Endodermal cell (in vitro differentiated cells): Measurements from ENCODE around the gene CLDN12. TPM values are rescaled to one million over a fixed set of nuclear protein-coding genes. Genes with fewer than 3 reads are reported as not detected.

Source experiments
- DNase-seq: peaks from one replicate; pipeline ENCODE4 v3.0.0-alpha.2; 2017
- H3K27ac ChIP-seq: 2 replicates; pipeline ENCODE4 v1.5.1; 2013; ENCODE audit warnings: mild to moderate bottlenecking, low read depth, low read length, moderate library complexity
- H3K27me3 ChIP-seq: 2 replicates; pipeline ENCODE4 v1.6.1; 2013; ENCODE audit warnings: mild to moderate bottlenecking, low read length, moderate library complexity; ENCODE audit not compliant: insufficient read depth, control insufficient read depth, poor library complexity, severe bottlenecking
- H3K36me3 ChIP-seq: 2 replicates; pipeline ENCODE4 v1.7.0; 2013; ENCODE audit warnings: mild to moderate bottlenecking, low read length, moderate library complexity; ENCODE audit not compliant: control insufficient read depth, insufficient read depth
- H3K4me1 ChIP-seq: one replicate; pipeline ENCODE4 v1.7.0; 2013; ENCODE audit warnings: low read length; ENCODE audit not compliant: control insufficient read depth, insufficient read depth
- H3K4me3 ChIP-seq: 2 replicates; pipeline ENCODE4 v1.5.1; 2013; ENCODE audit warnings: mild to moderate bottlenecking, low read length, moderate library complexity
- H3K9ac ChIP-seq: 2 replicates; pipeline ENCODE4 v1.6.1; 2013; ENCODE audit warnings: mild to moderate bottlenecking, low read length, moderate library complexity; ENCODE audit not compliant: poor library complexity, severe bottlenecking; ENCODE audit errors: extremely low read depth
- H3K9me3 ChIP-seq: 2 replicates; pipeline ENCODE4 v1.6.1; 2013; ENCODE audit warnings: mild to moderate bottlenecking, low read length, moderate library complexity; ENCODE audit not compliant: control insufficient read depth
- H3K27ac Mint-ChIP-seq: 2 replicates; pipeline ENCODE4 v1.8.0; 2020; ENCODE audit warnings: mixed read lengths
- H3K27me3 Mint-ChIP-seq: 2 replicates; pipeline ENCODE4 v1.8.0; 2021; ENCODE audit warnings: mild to moderate bottlenecking, mixed read lengths; ENCODE audit not compliant: insufficient read depth
- H3K36me3 Mint-ChIP-seq: 2 replicates; pipeline ENCODE4 v1.8.0; 2020; ENCODE audit warnings: low read depth, mixed read lengths
- H3K4me1 Mint-ChIP-seq: 2 replicates; pipeline ENCODE4 v1.8.0; 2020; ENCODE audit warnings: mixed read lengths
- H3K4me3 Mint-ChIP-seq: 2 replicates; pipeline ENCODE4 v1.8.0; 2020; ENCODE audit warnings: mild to moderate bottlenecking, moderate library complexity, mixed read lengths
- H3K9me3 Mint-ChIP-seq: 2 replicates; pipeline ENCODE4 v1.8.0; 2020; ENCODE audit warnings: mild to moderate bottlenecking, mixed read lengths
- CTCF ChIP-seq: fragments of 200-600 bp; sonication (generic); conservative IDR thresholded peaks from 2 replicates; pipeline ENCODE4 v1.5.0; 2021; ENCODE audit warnings: antibody characterized with exemption, mild to moderate bottlenecking
- WGBS, 2 experiments: methylation state at CpG; one replicate each; pipeline versions ENCODE4 v1.1.5 to v1.1.7; 2013; ENCODE audit warnings: missing lambda C conversion rate in 2 of 2, mixed read lengths in 1 of 2; ENCODE audit not compliant: insufficient coverage in 1 of 2, insufficient read length in 1 of 2; 5-methylcytosine and 5-hydroxymethylcytosine counted together
- total RNA-seq, 2 donors: library from RNA; stranded (reverse); fragmentation: NEBNext Ultra II Directional in 1 of 2; extraction: Animal tissue kit (Norgen Biotek cat#: 25700) in 1 of 2; gene quantifications; 2 replicates in 1 of 2; 3 replicates in 1 of 2; pipeline ENCODE4 v1.2.1, GENCODE V29; 2021

The CLDN12 gene
- total RNA-seq, 2 donors from 2014 or later, result 50.3 to 51.6 TPM

- no peaks in the 10 kb centered on the region for H3K4me1 Mint-ChIP-seq
- TF ChIP-seq CTCF, result no peak
- no peak overlapping the region for H3K4me3 Mint-ChIP-seq
Observed at GRCh38 chr7:90391488-90391887, 11.8 kb upstream of the CLDN12 start.

GRCh38 chr7:90396420-90396819, 6.8 kb upstream of the CLDN12 start:
- Histone ChIP-seq H3K27ac (no peak overlapping the region), H3K9me3 (peaks cover 9% of the 10 kb centered on the region), H3K4me1 (no peaks in the 10 kb centered on the region), H3K36me3 (no peaks in the 10 kb centered on the region), H3K27me3 (peaks cover 16% of the 10 kb centered on the region), H3K9ac (no peak overlapping the region), H3K4me3 (no peak overlapping the region)
- no peak for DNase-seq
- WGBS, 2 experiments, result 95 to 100% methylated on average over 2 to 4 of the region's 4 CpGs
- H3K27ac Mint-ChIP-seq, result no peak overlapping the region
- no peaks in the 10 kb centered on the region for H3K4me1 Mint-ChIP-seq
- peaks cover 26% of the 10 kb centered on the region for H3K27me3 Mint-ChIP-seq
- H3K9me3 Mint-ChIP-seq, result peaks cover 9% of the 10 kb centered on the region
- no peak for TF ChIP-seq CTCF
- H3K36me3 Mint-ChIP-seq, result peaks cover 2% of the 10 kb centered on the region
- no peak overlapping the region for H3K4me3 Mint-ChIP-seq

More at GRCh38 chr7:90391488-90391887, 11.8 kb upstream of the CLDN12 start:
- Mint-ChIP-seq H3K36me3 (peaks cover 2% of the 10 kb centered on the region), H3K27me3 (no peaks in the 10 kb centered on the region), H3K27ac (no peak overlapping the region), H3K9me3 (peaks cover 9% of the 10 kb centered on the region)
- no peak overlapping the region for H3K27ac ChIP-seq
- H3K4me3 ChIP-seq, result no peak overlapping the region
- H3K9me3 ChIP-seq, result no peaks in the 10 kb centered on the region
- no peak overlapping the region for H3K9ac ChIP-seq
- WGBS, 2 experiments, result 91 to 94% methylated on average over 2 to 4 of the region's 5 CpGs
- H3K27me3 ChIP-seq, result no peaks in the 10 kb centered on the region
- peaks cover under 1% of the 10 kb centered on the region for H3K36me3 ChIP-seq
- DNase-seq, result no peak
- no peaks in the 10 kb centered on the region for H3K4me1 ChIP-seq

GRCh38 chr7:90401989-90402388, 1.3 kb upstream of the CLDN12 start:
- no peak overlapping the region for H3K4me3 Mint-ChIP-seq
- peaks cover 9% of the 10 kb centered on the region for H3K9me3 ChIP-seq
- peaks cover 12% of the 10 kb centered on the region for H3K36me3 Mint-ChIP-seq
- H3K9me3 Mint-ChIP-seq, result no peaks in the 10 kb centered on the region
- no peaks in the 10 kb centered on the region for H3K4me1 ChIP-seq
- no peak for DNase-seq
- H3K4me1 Mint-ChIP-seq, result no peaks in the 10 kb centered on the region
- H3K9ac ChIP-seq, result no peak overlapping the region
- H3K27ac Mint-ChIP-seq, result no peak overlapping the region
- peaks cover 16% of the 10 kb centered on the region for H3K27me3 ChIP-seq
- TF ChIP-seq CTCF, result no peak
- H3K27me3 Mint-ChIP-seq, result peaks cover 34% of the 10 kb centered on the region
- WGBS, 2 experiments, result 68 to 100% methylated on average over 2 to 4 of the region's 4 CpGs
- H3K27ac ChIP-seq, result no peak overlapping the region
- H3K4me3 ChIP-seq, result no peak overlapping the region
- H3K36me3 ChIP-seq, result peaks cover 14% of the 10 kb centered on the region
